ENCODE measurements around the gene PPP3R1.

Gene PPP3R1

DNA sequence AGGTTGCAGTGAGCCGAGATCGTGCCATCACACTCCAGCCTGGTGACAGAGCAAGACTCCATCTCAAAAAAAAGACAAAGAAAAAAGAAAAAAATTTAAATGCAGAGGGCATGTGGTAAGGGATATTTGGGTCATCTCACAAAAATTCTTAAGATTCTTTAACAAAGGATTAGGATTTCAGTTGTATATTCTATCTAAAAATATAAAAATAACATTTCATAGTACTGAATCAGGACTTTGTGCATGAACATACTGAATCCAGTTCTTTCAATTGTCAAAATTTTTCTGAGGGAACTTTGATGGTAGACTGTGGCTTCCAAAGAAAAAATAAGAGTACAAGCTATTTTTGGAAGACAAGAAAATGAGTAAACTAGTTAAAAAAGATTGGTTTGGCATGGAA, 6.5 kb upstream of the PPP3R1 start:
- DNase-seq (ENCODE audit: low read depth in 2 of 2), result no peak

DNA sequence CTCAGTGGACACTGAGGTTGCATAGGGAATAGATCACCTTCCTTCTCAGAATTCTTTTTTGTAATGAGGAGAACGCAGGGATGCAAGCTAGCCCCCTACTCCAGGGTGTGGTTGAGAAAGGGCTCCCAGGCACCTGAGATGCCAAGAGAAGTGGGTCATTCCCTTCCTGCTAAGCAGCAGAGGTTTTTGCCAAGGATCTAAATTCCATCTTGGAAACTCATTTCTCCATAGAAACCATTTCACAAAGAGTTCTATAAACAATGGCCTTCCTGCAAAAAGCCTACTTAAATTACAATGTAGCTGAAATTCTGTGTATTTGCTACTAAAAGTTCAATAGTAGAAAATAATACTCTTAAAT, 3.7 kb upstream of the PPP3R1 start:
- DNase-seq (ENCODE audit: low read depth in 2 of 2), result no peak

DNA sequence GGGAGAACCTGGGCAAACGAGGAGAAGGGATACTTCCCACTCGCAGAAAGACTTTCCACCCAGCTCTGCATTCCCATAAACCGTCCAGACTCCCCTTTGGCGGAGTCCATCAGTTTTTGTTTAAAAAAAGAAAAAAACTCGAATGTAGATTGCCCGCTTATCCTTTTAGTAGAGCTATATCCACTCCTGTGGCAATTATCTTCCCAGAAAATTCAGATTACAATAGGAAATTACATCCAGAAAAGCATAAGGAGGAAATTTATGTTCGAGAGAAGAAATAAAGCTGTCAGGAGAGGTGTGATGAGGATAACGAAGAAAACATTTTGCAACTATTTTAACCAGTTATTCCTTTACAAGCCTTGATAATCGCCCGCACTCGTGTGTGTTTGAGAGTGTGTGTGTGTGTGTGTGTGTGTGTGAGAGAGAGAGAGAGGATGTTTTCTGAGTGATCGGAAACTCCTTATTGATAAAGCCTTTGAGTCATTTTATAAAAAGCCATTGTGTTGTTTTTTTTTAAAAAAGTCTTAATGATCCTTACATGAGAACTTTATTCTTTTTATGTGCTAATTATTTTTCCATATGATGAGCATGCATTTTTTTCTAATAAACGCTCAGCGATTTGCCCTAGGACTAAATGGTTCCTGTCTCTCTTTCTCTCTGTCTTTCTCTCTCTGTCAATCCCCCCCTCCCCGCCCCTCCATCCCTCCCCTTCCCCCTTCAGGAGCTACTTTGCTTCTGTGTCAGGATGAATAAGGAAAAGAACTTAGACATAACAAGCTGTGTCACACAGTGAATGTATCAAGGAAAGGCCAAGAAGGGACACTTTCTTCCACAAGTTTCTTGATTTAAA, 1.1 kb upstream of the PPP3R1 start:
- DNase-seq (ENCODE audit: low read depth in 2 of 2), result no peak

DNA sequence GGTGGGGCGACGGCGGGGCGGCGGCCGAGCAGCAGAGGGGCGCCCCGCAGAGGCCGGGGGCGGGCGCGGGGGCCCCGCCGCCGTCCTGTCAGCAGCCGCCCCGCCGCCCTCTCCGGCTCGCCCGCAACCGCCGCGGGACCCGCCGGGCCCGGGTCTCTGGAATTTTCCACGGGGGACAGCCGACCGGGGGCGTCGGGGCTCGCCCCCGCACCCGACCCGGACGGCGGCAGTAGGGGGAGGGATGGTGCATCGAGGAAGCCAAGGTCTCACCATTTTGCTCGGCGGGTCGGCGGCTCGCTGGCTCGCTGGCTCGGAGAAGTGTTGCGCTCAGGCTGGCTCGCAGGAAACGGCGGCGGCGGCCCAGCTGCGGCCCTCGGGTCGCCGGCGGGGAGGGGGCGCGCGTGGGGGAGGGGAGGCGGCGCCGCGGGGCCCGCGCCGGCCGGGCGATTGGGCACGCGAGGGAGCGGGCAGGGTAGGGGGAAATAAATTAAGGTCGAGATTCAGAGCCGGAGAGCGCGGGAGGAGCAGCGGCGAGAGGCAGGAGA, 405 bp downstream of the PPP3R1 start:
- DNase-seq (ENCODE audit: low read depth in 2 of 2), result peak; percentile 10 to 15

DNA sequence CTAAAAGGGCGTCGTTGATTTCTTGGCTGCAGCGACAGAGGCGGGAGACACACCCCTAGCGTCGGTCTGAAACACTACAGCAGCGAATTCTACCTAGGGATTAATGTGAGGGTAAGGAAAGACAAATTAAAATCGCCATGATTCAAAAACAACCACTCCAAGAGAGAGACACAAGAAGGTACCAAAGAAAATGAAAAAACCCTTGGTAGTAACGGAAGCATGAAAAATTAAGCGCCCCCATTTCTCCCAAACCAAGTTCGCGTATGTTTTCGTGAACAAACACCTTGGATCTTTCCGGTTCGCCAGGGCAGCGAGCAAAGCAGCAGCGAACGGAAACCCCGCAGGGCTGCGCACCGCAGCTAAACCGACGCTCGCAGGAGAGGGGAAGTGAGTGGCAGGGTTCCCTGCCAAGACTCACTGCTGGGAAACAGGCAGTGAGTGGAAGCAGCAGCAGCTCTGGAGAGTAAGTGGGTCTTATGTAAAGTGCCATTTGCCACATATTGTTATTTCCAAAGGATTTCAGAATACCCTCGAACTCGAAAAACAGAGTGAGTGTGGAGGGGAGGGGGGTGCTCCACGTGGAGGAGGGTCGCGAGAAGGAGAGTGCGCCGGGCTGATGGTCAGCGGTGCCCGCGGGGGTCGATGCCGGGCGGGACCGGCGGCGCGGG, 1.0 kb downstream of the PPP3R1 start:
- peak; percentile 55 for DNase-seq (ENCODE audit: low read depth in 2 of 2)

DNA sequence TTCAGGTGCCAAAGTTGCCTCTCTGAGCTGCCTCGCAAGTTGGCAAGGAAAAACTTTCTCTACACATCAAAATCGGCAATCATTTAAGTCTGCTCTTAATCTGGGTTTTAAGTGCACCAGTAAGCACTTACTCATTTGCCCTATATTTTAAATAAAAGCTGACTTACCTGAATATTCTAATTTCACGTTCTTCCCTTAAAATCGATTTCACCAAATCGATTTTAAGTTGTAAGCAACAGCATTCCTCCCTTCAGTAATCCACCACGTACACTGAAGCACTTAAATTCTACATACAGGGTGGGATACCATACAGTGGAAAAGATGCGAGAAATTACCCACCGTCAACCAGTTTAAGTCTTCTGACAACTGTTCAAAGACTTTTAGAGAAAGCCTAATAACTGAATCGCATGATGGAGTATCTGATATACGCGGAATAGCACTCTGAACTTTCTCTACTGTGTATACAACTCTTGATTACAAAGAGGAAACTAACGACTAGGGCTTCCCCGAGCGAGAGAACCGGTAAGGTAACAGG, 1.6 kb downstream of the PPP3R1 start:
- no peak for DNase-seq (ENCODE audit: low read depth in 2 of 2)

DNA sequence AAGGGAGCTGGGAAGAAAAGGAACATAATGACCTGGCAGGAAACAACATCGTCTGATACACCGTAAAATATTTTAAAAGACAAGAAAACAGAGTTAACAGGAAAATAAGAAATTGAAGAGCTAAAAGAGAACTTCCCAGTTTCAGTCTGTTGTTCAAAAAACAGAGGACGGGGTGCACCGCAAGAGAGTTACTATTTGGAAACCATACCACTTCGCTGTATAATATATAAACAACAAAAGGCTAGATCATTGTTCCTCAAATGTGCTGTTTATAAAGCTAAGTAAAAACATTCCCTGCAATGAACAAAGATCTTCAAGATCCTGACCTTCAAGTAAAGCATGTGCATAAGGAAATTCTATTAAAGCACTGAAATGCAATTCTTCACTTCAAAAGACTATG, 2.1 kb downstream of the PPP3R1 start:
- no peak for DNase-seq (ENCODE audit: low read depth in 2 of 2)

DNA sequence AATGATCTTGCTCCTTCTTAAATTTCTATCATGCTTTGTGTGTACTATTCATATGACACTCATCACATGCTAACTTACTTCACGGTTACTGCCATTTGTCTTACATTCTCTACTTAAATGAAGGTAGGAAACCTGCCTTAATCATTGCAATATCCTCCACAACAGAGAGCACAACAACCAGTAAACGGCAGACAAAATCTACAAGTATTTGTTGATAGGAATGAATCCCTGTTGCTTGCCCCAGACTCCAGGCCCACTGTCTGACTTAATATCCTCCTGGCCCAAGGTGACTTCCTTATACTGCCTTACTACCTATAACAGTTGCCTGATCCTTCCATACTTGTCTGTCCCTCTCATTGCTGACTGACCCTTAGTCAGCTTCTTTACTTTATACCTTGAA, 3.5 kb downstream of the PPP3R1 start:
- no peak for DNase-seq (ENCODE audit: low read depth in 2 of 2)

DNA sequence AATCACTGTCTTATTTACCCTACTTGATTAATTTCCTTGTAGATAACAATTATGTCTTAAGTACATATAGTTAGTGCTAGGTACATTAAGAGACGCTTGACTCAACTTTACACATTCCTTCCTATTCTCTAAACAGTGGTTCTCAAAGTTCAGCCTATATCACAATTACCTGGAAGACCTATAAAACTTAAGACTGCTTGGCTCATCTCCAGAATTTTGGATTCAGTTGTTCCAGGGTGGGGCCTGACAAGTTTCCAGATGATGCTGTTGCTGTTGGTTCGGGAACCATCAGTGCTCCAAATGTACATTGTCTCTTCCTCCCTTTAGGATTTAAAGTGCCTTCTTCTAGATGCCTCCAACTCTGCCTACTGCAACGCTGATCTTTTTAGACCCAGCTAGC, 4.0 kb downstream of the PPP3R1 start:
- no peak for DNase-seq (ENCODE audit: low read depth in 2 of 2)

DNA sequence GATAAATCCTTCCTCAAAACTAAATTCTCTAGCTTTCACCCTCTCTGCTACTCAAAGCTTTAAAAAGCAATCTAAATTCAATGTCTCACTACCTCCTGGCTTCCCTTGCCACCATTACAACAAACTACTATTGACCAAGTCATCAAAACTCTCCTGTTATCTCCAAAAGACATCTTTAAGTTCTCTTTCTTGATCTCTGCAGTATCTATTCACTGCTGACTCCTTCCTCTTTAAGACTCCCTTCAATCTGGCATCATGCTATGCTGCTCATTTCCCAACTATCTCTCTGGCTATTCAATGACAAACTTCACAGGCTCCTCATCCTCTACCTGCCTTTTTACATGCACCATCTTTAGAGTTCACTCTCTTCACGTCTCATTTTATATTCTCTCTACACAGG, 5.9 kb downstream of the PPP3R1 start:
- DNase-seq (ENCODE audit: low read depth in 2 of 2), result no peak

DNA sequence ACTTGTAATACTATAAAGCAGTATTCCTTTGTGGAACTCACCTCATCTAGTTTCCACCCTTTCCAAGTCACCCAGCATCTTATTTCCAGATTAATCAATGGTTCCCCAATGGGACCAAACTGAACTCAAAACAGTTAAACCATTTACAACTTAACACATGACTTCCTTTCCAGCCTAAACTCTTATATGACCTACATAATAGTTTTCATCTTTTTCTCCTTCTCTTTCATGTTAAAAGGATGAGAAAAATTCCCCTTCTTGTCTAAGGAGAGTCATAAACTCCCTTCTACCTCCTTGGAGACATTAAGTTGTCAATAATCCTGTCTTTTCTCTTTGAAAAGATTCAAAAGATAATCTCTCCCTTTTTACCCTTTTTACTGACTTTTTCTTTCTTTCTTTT, 6.7 kb downstream of the PPP3R1 start:
- DNase-seq (ENCODE audit: low read depth in 2 of 2), result no peak

DNA sequence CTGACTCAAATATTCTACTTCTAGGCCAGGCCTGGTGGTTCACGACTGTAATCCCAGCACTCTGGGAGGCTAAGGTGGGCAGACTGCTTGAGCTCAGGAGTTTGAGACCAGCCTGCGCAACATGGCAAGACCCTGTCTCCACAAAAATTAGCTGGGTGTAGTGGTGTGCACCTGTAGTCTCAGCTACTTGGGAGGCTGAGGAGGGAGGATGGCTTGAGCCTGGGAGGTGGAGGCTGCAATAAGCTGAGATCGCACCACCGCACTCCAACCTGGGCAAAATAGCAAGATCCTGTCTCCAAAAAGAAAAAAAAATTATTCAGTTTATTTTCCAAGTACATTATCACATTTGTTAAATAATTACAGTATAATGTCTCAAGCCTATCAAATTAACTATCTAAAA, 7.3 kb downstream of the PPP3R1 start:
- no peak for DNase-seq (ENCODE audit: low read depth in 2 of 2)

DNA sequence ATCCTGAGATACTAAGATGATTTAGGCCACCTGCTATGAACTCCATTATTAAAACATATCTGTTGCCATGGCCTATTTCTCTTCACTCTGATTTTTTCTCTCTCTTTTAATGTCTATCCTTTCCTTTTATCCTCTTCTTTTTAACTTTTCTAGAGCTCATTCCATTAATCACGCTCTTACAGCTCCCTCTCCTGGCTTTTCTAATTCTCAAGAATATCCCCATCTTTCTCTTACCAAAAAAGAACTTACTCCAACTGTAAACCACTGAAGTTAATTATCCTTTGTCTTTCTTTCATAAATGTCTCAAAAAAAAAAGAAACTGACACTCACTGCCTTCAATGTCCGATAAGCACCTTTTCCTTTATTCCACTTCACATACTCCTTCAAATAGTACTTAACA, 7.9 kb downstream of the PPP3R1 start:
- DNase-seq (ENCODE audit: low read depth in 2 of 2), result no peak

DNA sequence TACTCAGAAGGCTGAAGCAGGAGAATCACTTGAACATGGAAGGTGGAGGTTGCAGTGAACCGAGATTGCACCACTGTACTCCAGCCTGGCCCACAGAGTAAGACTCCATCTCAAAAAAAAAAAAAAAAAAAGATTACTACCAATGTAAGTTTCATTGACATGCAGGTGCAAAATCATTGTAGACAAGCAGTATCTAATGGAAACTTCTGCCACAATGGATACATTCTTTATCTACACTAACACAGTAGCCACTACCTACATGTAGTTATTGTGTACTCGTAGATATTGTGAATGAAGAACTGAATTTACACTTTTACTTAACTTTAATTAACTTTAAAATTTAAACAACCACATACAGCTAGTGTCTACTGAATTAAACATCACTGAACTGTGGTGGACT, 10.6 kb downstream of the PPP3R1 start:
- no peak for DNase-seq (ENCODE audit: low read depth in 2 of 2)

DNA sequence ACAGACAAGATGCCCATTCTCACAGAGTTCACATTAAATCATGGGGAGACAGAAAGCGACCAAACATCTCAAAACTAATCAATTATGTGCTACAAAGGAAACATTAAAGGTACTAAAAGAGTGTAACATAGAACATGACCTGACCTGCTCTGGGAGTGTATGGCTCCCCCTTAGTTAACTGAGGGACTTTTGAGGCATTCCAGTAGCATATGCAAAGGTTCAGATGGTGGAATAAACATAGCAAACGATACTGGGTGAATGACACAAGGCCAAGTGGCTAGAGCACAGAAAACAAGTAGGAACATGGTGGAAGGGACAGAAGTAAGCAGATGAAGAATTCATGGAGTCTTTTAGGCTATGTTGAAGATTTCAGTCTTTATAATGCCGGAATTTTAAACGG, 11.9 kb downstream of the PPP3R1 start:
- DNase-seq (ENCODE audit: low read depth in 2 of 2), result no peak

DNA sequence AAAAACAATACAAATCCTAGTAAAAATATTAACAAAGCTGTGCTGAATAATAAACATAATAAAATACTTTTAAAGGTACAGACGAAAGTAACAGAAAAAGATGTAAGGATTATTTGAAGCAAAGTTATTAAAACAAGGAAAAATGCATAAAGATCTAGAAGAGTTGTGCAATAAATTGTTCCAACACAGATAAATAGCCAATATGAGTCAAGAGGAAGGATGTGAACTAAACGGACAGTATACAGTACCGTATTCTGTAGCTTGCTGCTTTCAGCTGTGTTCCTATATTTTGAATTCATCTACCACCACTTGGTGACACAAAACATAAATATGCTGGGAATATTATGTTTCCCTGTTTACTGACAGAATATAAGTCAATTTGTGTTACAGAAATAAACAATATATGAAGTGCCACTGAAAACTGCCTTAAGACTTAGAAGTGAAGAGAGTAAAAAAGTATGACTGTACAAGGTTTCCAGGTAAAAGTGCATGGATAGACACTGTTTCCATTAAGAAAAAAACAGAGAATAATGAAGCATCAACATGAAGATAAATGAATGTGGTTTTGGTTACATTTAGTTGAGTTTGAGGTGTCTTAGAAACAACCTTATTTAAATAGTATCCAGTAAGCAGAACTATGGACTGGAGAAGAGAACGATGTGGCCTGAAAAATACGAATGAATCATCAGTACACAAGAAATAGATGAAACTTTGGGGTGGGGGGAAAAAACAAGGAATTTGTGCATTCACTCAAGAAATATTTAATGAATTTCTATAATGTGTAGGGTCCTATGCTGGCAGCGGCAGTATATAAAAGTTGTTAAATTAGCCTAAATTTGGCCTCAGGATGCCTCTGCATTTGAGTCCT, 13.1 kb downstream of the PPP3R1 start:
- no peak for DNase-seq (ENCODE audit: low read depth in 2 of 2)

DNA sequence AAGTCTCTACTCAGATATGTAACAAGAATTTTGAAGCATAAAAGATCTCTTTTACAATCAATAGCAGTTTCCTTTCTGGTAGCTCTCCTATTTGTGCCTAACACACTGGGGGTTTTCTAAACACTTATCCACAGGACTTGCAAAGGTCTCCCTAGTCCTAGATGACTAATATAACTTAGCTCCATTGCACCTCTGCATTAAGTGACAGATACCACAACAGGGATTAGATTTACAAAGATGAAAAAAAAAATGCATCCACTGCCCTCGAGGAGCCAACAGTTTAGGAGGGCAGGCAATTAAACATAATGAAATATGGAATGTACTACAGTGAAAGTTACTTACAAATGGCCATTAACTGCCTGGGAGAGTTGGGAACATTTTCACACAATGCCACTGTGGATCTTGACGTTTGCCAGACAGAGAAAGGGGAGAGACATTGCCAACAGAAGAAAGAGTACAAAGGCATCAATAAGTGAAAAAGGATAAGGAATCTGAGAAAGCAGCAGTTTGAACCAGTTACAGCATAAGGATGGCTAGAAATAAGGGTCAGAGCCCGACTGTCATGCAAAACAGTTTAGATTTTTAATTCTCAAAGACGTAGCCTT, 14.3 kb downstream of the PPP3R1 start:
- no peak for DNase-seq (ENCODE audit: low read depth in 2 of 2)

DNA sequence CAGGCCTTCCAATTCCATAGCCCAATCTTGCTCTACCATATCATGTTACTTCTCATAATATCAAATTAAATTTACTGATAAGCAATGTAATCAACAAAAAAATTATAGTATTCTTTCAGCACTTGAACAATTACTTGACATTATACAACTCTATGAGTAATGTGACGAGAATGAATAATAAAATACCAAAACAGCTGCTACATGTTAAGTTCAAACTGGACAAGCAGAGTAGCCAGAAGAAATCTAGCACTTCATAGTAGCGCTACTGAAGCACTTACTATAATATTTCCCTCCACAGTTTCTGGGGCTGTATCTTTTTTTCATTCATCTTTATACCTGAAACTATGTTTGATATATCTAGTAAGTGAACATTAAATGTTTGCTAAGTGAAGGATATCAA, 14.9 kb downstream of the PPP3R1 start:
- no peak for DNase-seq (ENCODE audit: low read depth in 2 of 2)

DNA sequence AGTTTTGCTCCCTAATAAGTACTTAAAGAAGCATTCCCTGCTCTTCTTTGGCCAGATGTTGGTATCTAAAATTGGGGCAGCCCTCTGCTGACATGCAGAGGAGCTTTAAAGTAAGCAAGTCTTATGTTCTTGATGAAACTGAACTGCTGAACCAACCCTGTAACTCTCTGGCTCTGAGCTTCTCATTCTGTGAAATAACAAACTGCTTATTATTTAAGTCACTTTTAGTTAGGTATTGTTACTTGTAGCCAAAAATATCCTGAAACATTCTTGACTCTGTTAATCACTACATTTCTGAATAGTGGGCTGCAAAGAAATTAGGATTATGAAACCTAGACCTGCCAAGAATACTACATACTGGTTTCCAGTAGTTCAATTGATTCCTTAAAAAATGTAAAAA, 15.5 kb downstream of the PPP3R1 start:
- no peak for DNase-seq (ENCODE audit: low read depth in 2 of 2)

DNA sequence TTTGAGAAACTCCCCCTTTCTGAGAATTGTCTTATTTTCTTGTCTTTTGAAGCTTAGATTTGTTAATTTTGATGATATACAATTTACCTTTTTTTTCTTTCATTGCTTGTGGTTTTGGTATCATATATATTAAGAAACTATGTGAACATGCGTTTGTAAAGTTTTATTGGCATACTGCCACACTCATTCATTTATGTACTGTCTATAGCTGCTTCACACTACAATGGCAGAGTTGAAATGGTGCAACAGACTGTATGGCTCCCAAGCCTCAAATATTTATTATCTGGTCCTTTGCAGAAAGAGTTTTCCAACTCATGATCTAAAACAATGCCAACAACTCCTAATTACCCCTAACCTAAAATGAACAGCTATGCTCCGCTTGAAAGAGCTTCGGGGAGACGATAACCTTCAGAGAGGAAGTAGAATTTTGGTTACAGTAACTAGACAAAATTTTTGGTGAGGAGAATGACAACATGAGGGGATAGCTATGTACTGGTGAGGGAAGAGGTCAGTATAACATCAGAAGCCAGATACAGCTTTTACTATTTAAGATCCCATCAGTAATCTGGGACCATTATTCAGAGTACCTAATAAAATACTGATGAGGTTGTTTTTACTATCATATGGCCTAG, 16.1 kb downstream of the PPP3R1 start:
- no peak for DNase-seq (ENCODE audit: low read depth in 2 of 2)

DNA sequence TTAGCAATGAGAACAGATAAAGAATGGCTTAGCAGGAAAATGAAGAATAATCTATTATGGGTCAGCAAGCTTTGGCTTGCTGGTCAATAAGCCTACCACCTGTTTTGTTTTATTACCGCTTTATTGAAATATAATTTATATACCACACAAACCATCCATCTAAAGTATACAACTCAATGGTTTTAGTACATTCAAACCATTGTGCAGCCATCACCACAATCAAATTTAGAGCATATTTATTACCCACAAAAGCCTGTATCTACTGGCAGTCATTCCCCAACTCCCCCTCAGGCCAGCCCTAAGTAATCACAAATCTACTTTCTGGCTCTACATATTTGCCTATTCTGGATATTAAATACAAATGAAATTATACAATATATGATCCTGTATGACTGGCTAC, 17.2 kb downstream of the PPP3R1 start:
- no peak for DNase-seq (ENCODE audit: low read depth in 2 of 2)

Data from stimulated activated CD4-positive, alpha-beta T cell treated with anti-CD3 and anti-CD28 coated beads, Interleukin-12 subunit alpha, Interleukin-12 subunit beta, amount 100 ng/mL, for 24 hours (primary cell).